NCI-H524 treated with DMSO at 0.1 percent for 48 hours (cell line): ENCODE data around the gene DET1.
"Not testable (repeated sequence)": the region's sequence is repeated elsewhere in the genome, so short reads cannot be mapped to it uniquely, and the experiment has no call there.

Experiments
- DNase-seq: peaks from one replicate; lab custom pipeline; 2025; lab: John Stamatoyannopoulos, UW

The DET1 gene

GRCh38 chr15:88540350-88540749 is 6.1 kb downstream of the DET1 start:
- not testable (repeated sequence) for DNase-seq

GRCh38 chr15:88539441-88539840 is 7.0 kb downstream of the DET1 start:
- DNase-seq, result no peak

- no peak for DNase-seq
These were observed 7.5 kb downstream of the DET1 start for GRCh38 chr15:88538972-88539371.

- no peak for DNase-seq
These were observed 8.7 kb downstream of the DET1 start for GRCh38 chr15:88537591-88538317.

GRCh38 chr15:88535607-88536313 is 10.7 kb downstream of the DET1 start:
- no peak for DNase-seq

GRCh38 chr15:88535100-88535499 is 11.4 kb downstream of the DET1 start:
- no peak for DNase-seq

GRCh38 chr15:88533376-88533775 is 13.1 kb downstream of the DET1 start:
- DNase-seq, result no peak

GRCh38 chr15:88529021-88529630 is 17.4 kb downstream of the DET1 start:
- DNase-seq, result no peak

- DNase-seq, result no peak
These were observed 20.1 kb downstream of the DET1 start for GRCh38 chr15:88526247-88526879.

- DNase-seq, result no peak
These were observed 21.1 kb downstream of the DET1 start for GRCh38 chr15:88525418-88525817.

- not testable (repeated sequence) for DNase-seq
These were observed 22.4 kb downstream of the DET1 start for GRCh38 chr15:88524094-88524493.

- no peak for DNase-seq
These were observed 27.6 kb downstream of the DET1 start for GRCh38 chr15:88518903-88519302.

- no peak for DNase-seq
These were observed 33.3 kb downstream of the DET1 start for GRCh38 chr15:88513195-88513594.

- no peak for DNase-seq
These were observed 33.9 kb downstream of the DET1 start for GRCh38 chr15:88512601-88513000.

- DNase-seq, result peak; percentile 91
These were observed 34.4 kb downstream of the DET1 start for GRCh38 chr15:88512078-88512477.

- DNase-seq, result no peak
These were observed 35.3 kb downstream of the DET1 start for GRCh38 chr15:88511161-88511560.

- DNase-seq, result no peak
These were observed 36.5 kb downstream of the DET1 start for GRCh38 chr15:88509964-88510363.

- no peak for DNase-seq
These were observed 37.2 kb downstream of the DET1 start for GRCh38 chr15:88509321-88509720.

GRCh38 chr15:88506628-88507027 is 39.9 kb downstream of the DET1 start:
- DNase-seq, result no peak

- DNase-seq, result no peak
These were observed 40.8 kb downstream of the DET1 start for GRCh38 chr15:88505721-88506120.

GRCh38 chr15:88504445-88504844 is 42.0 kb downstream of the DET1 start:
- DNase-seq, result no peak

GRCh38 chr15:88498996-88499395 is 47.5 kb downstream of the DET1 start:
- peak; percentile 99 for DNase-seq
